ENCODE results near the gene ATP1A2. TPM values are rescaled to one million over a fixed set of nuclear protein-coding genes. Genes with fewer than 3 reads are reported as not detected.

ATP1A2 gene
- total and polyA plus RNA-seq, 2 donors (not counting 1 experiment from before 2014, with no cell fraction given): not detected

- Histone ChIP-seq H3K36me3 (replicated peaks in 1 of 2; ENCODE audit: control extremely low read depth in 1 of 2, control insufficient read depth in 1 of 2, extremely low read depth in 1 of 2, insufficient read depth in 2 of 2, low read length in 1 of 2) (no peaks in the 10 kb centered on the region), H2AFZ (ENCODE audit: insufficient read depth, low read depth, low read length, poor library complexity, severe bottlenecking) (peak overlapping the region; percentile 25), H3K4me1 (ENCODE audit: control insufficient read depth in 2 of 2, insufficient read depth in 2 of 2, low read length in 2 of 2) (no peaks in the 10 kb centered on the region), H3K9ac (ENCODE audit: low read length) (no peak overlapping the region), H3K27ac (ENCODE audit: low read length in 2 of 2) (no peak overlapping the region), H3K4me2 (replicated peaks; ENCODE audit: low read depth, low read length, poor library complexity, severe bottlenecking) (no peak overlapping the region), H3K4me3 (ENCODE audit: control extremely low read depth in 1 of 5, extremely low read depth in 1 of 5, insufficient read depth in 1 of 5, low read depth in 2 of 5, low read length in 4 of 5) (no peak overlapping the region), H4K20me1 (ENCODE audit: control insufficient read depth, insufficient read depth, low read length, poor library complexity, severe bottlenecking) (no peaks in the 10 kb centered on the region), H3K79me2 (ENCODE audit: control insufficient read depth, insufficient read depth, low read length) (no peaks in the 10 kb centered on the region), H3K27me3 (replicated peaks in 1 of 4; ENCODE audit: control extremely low read depth in 1 of 4, control insufficient read depth in 3 of 4, insufficient read depth in 4 of 4, low read length in 3 of 4) (no peaks in the 10 kb centered on the region), H3K9me3 (ENCODE audit: control extremely low read depth in 1 of 3, control insufficient read depth in 2 of 3, insufficient read depth in 1 of 3, low read length in 2 of 3) (no peaks in the 10 kb centered on the region)
- no peak for TF ChIP-seq EZH2 (IDR thresholded peaks at IDR 0.05; ENCODE audit: borderline replicate concordance, insufficient read depth, low read depth, low read length, poor library complexity, severe bottlenecking)
- TF ChIP-seq CTCF (IDR thresholded peaks at IDR 0.05): no peak
- H3K27ac Mint-ChIP-seq: no peak overlapping the region
- no peak overlapping the region for H3K4me3 Mint-ChIP-seq
- CTCF ChIA-PET: interaction anchor here (0.7 to 1.4 kb wide), 3 partner anchors 31 to 130 kb away, joined by 3 to 5 read pairs (median 4); no protein-coding TSS in a partner anchor
- H3K4me1 Mint-ChIP-seq: no peaks in the 10 kb centered on the region
- intact Hi-C loops (cut with micrococcal nuclease): no loop called here
- POLR2A ChIA-PET: no interaction called here
- H3K27me3 Mint-ChIP-seq: peaks cover 4% of the 10 kb centered on the region
- H3K9me3 Mint-ChIP-seq (ENCODE audit: insufficient read depth): no peaks in the 10 kb centered on the region
- 74% methylated on average over 3 of the region's 6 CpGs for whole genome bisulfite sequencing (ENCODE audit: insufficient coverage)
- ATAC-seq (ENCODE audit: low read depth) (no peak), DNase-seq (no peak)
Observed at GRCh38 chr1:160161965-160162705, 46.6 kb downstream of the ATP1A2 start.

- WGBS (ENCODE audit: insufficient coverage): 51% methylated on average over 2 of the region's 2 CpGs
- ATAC-seq (ENCODE audit: low read depth) (no peak), DNase-seq (no peak)
- H3K4me2 ChIP-seq (replicated peaks; ENCODE audit: low read depth, low read length, poor library complexity, severe bottlenecking): no peak overlapping the region
- H3K36me3 ChIP-seq (replicated peaks in 1 of 2; ENCODE audit: control extremely low read depth in 1 of 2, control insufficient read depth in 1 of 2, extremely low read depth in 1 of 2, insufficient read depth in 2 of 2, low read length in 1 of 2): no peaks in the 10 kb centered on the region
- H3K27me3 ChIP-seq (replicated peaks in 1 of 4; ENCODE audit: control extremely low read depth in 1 of 4, control insufficient read depth in 3 of 4, insufficient read depth in 4 of 4, low read length in 3 of 4): no peaks in the 10 kb centered on the region
- no peaks in the 10 kb centered on the region for H4K20me1 ChIP-seq (ENCODE audit: control insufficient read depth, insufficient read depth, low read length, poor library complexity, severe bottlenecking)
- CTCF ChIA-PET: interaction anchor here (1.2 to 1.4 kb wide), 2 partner anchors 77 to 129 kb away, joined by 3 to 5 read pairs; no protein-coding TSS in a partner anchor
- H3K4me1 ChIP-seq (ENCODE audit: control insufficient read depth in 2 of 2, insufficient read depth in 2 of 2, low read length in 2 of 2): no peaks in the 10 kb centered on the region
- POLR2A ChIA-PET: no interaction called here
- H3K4me3 Mint-ChIP-seq: no peak overlapping the region
- no peak overlapping the region for H3K9ac ChIP-seq (ENCODE audit: low read length)
- H3K79me2 ChIP-seq (ENCODE audit: control insufficient read depth, insufficient read depth, low read length): no peaks in the 10 kb centered on the region
- intact Hi-C loops (cut with micrococcal nuclease): no loop called here
- H3K27ac Mint-ChIP-seq: no peak overlapping the region
- no peaks in the 10 kb centered on the region for H3K9me3 Mint-ChIP-seq (ENCODE audit: insufficient read depth)
- H3K4me1 Mint-ChIP-seq: peaks cover 1% of the 10 kb centered on the region
- H3K27me3 Mint-ChIP-seq: no peaks in the 10 kb centered on the region
- TF ChIP-seq EZH2 (IDR thresholded peaks at IDR 0.05; ENCODE audit: borderline replicate concordance, insufficient read depth, low read depth, low read length, poor library complexity, severe bottlenecking) (no peak), CTCF (IDR thresholded peaks at IDR 0.05) (no peak)
- no peak overlapping the region for H3K27ac ChIP-seq (ENCODE audit: low read length in 2 of 2)
- no peaks in the 10 kb centered on the region for H3K9me3 ChIP-seq (ENCODE audit: control extremely low read depth in 1 of 3, control insufficient read depth in 2 of 3, insufficient read depth in 1 of 3, low read length in 2 of 3)
- no peak overlapping the region for H3K4me3 ChIP-seq (ENCODE audit: control extremely low read depth in 1 of 5, extremely low read depth in 1 of 5, insufficient read depth in 1 of 5, low read depth in 2 of 5, low read length in 4 of 5)
- no peak overlapping the region for H2AFZ ChIP-seq (ENCODE audit: insufficient read depth, low read depth, low read length, poor library complexity, severe bottlenecking)
Observed at GRCh38 chr1:160162931-160163330, 47.4 kb downstream of the ATP1A2 start.
